CD14-positive monocyte (primary cell): ENCODE results near the gene RGL1. TPM values are rescaled to one million over a fixed set of nuclear protein-coding genes. Genes with fewer than 3 reads are reported as not detected.

ENCODE experiments used
- DNase-seq, 3 donors: peaks; one replicate each; pipeline ENCODE4 v3.0.0-alpha.2; 2011 to 2022
- H2AFZ ChIP-seq: 2 replicates; pipeline ENCODE4 v1.6.0; 2012; ENCODE audit warnings: mild to moderate bottlenecking, low read depth, low read length, inconsistent platforms; ENCODE audit not compliant: insufficient read depth, poor library complexity, severe bottlenecking
- H3K27ac ChIP-seq, 2 donors: 1 replicate in 1 of 2; 2 replicates in 1 of 2; pipeline ENCODE4 v1.5.1; 2012 to 2013; ENCODE audit warnings: low read length in 2 of 2, control low read depth in 1 of 2, inconsistent platforms in 1 of 2, low read depth in 1 of 2, mild to moderate bottlenecking in 1 of 2
- H3K27me3 ChIP-seq, 2 donors: one replicate each; pipeline versions ENCODE4 v1.6.0 to v1.6.1; 2011 to 2013; ENCODE audit warnings: low read length in 2 of 2; ENCODE audit not compliant: control insufficient read depth in 2 of 2, insufficient read depth in 2 of 2
- H3K36me3 ChIP-seq, 2 donors: replicated peaks in 1 of 2; 1 replicate in 1 of 2; 2 replicates in 1 of 2; pipeline versions ENCODE4 v1.5.1 to v1.6.1; 2012 to 2013; ENCODE audit warnings: low read length in 2 of 2, control low read depth in 1 of 2, inconsistent platforms in 1 of 2, mild to moderate bottlenecking in 1 of 2; ENCODE audit not compliant: insufficient read depth in 2 of 2, control insufficient read depth in 1 of 2
- H3K4me1 ChIP-seq, 2 donors: 1 replicate in 1 of 2; 2 replicates in 1 of 2; pipeline versions ENCODE4 v1.5.1 to v1.6.1; 2012 to 2013; ENCODE audit warnings: low read length in 2 of 2, control low read depth in 1 of 2, inconsistent platforms in 1 of 2, mild to moderate bottlenecking in 1 of 2, moderate library complexity in 1 of 2; ENCODE audit not compliant: insufficient read depth in 2 of 2, control insufficient read depth in 1 of 2
- H3K4me2 ChIP-seq: replicated peaks from 2 replicates; pipeline ENCODE3; 2012; ENCODE audit warnings: low read length, moderate library complexity, mild to moderate bottlenecking; ENCODE audit not compliant: poor library complexity, severe bottlenecking; ENCODE audit errors: extremely low read depth
- H3K4me3 ChIP-seq, 3 experiments: fragments of 200-600 bp in 1 of 3; sonication (generic) in 1 of 3; replicated peaks in 1 of 3; 1 replicate in 2 of 3; 2 replicates in 1 of 3; pipeline ENCODE4 v1.5.1; 2011 to 2013; ENCODE audit warnings: low read length in 3 of 3, mild to moderate bottlenecking in 3 of 3, control low read depth in 2 of 3, low read depth in 2 of 3, inconsistent platforms in 1 of 3, moderate library complexity in 1 of 3
- H3K79me2 ChIP-seq: 2 replicates; pipeline ENCODE4 v1.6.0; 2012; ENCODE audit warnings: mild to moderate bottlenecking, control low read depth, inconsistent platforms, low read length, moderate library complexity; ENCODE audit not compliant: insufficient read depth
- H3K9ac ChIP-seq: 2 replicates; pipeline ENCODE4 v1.6.0; 2017; ENCODE audit warnings: low read length, mild to moderate bottlenecking; ENCODE audit not compliant: insufficient read depth, poor library complexity, severe bottlenecking
- H3K9me3 ChIP-seq, 2 donors: replicated peaks in 1 of 2; 1 replicate in 1 of 2; 2 replicates in 1 of 2; pipeline versions ENCODE4 v1.5.1 to v1.6.1; 2012 to 2013; ENCODE audit warnings: low read length in 2 of 2, control low read depth in 1 of 2; ENCODE audit not compliant: control insufficient read depth in 1 of 2, insufficient read depth in 1 of 2
- H4K20me1 ChIP-seq: 2 replicates; pipeline ENCODE4 v1.6.0; 2012; ENCODE audit warnings: mild to moderate bottlenecking, low read length, control low read depth, moderate library complexity; ENCODE audit not compliant: insufficient read depth
- H3K27ac Mint-ChIP-seq, 7 donors: one replicate each; pipeline ENCODE4 v1.8.0; 2020; ENCODE audit warnings: mild to moderate bottlenecking in 7 of 7, mixed read lengths in 7 of 7, moderate library complexity in 6 of 7, inconsistent platforms in 2 of 7
- H3K27me3 Mint-ChIP-seq, 3 donors: one replicate each; pipeline ENCODE4 v1.8.0; 2021 to 2022; ENCODE audit warnings: low read depth in 3 of 3, mild to moderate bottlenecking in 3 of 3, mixed read lengths in 3 of 3, moderate library complexity in 3 of 3, inconsistent platforms in 1 of 3
- H3K36me3 Mint-ChIP-seq, 2 donors: one replicate each; pipeline ENCODE4 v1.8.0; 2020; ENCODE audit warnings: mixed read lengths in 2 of 2, inconsistent platforms in 1 of 2, mild to moderate bottlenecking in 1 of 2
- H3K4me1 Mint-ChIP-seq: one replicate; pipeline ENCODE4 v1.8.0; 2020; ENCODE audit warnings: mild to moderate bottlenecking, mixed read lengths
- H3K4me3 Mint-ChIP-seq, 2 donors: one replicate each; pipeline ENCODE4 v1.8.0; 2020; ENCODE audit warnings: mild to moderate bottlenecking in 2 of 2, mixed read lengths in 2 of 2, moderate library complexity in 1 of 2
- H3K9me3 Mint-ChIP-seq, 7 donors: one replicate each; pipeline ENCODE4 v1.8.0; 2020 to 2022; ENCODE audit warnings: mixed read lengths in 7 of 7, mild to moderate bottlenecking in 6 of 7, moderate library complexity in 6 of 7, inconsistent platforms in 2 of 7
- CTCF ChIP-seq: fragments of 200-600 bp; IDR thresholded peaks from one replicate; pipeline ENCODE4 v1.8.0; 2022; ENCODE audit warnings: antibody characterized with exemption, mild to moderate bottlenecking
- WGBS: methylation state at CpG from one replicate; pipeline ENCODE4 v1.1.5; 2013; ENCODE audit warnings: missing lambda C conversion rate; ENCODE audit not compliant: insufficient coverage; 5-methylcytosine and 5-hydroxymethylcytosine counted together
- intact Hi-C, 2 donors: fragments of 100-400 bp; cut with micrococcal nuclease; formaldehyde crosslinking; loops; one replicate each; pipeline versions ENCODE4 v1.15.0 to v1.15.1; 2023
- polyA plus RNA-seq, 3 donors: library from polyadenylated mRNA; depleted of rRNA in 1 of 3; unstranded in 2 of 3; stranded (reverse) in 1 of 3; fragments of 300-500 nt in 2 of 3; fragments of >200 nt in 1 of 3; fragmentation: Illumina TruSeq in 2 of 3; gene quantifications; 1 replicate in 2 of 3; 2 replicates in 1 of 3; pipeline ENCODE4 v1.2.3, GENCODE V29; 2012 to 2021

Gene RGL1
- polyA plus RNA-seq, 3 donors: 1.2 to 3.3 (median 2.0) TPM

GRCh38 chr1:183816110-183816509 lies 11.2 kb downstream of the RGL1 start:
- no peak overlapping the region for H3K4me3 ChIP-seq
- DNase-seq: no peak
- no peaks in the 10 kb centered on the region for H3K27me3 ChIP-seq
- Mint-ChIP-seq H3K9me3 (peaks cover 0 to 2% (median 0%) of the 10 kb centered on the region in 7 donors), H3K4me1 (peaks cover 21% of the 10 kb centered on the region), H3K4me3 (no peak overlapping the region), H3K27me3 (peaks cover 1 to 2% (median 2%) of the 10 kb centered on the region in 3 donors), H3K36me3 (peaks cover 0 to 2% of the 10 kb centered on the region in 2 donors), H3K27ac (no peak overlapping the region)
- H3K9me3 ChIP-seq: no peaks in the 10 kb centered on the region
- no peaks in the 10 kb centered on the region for H3K79me2 ChIP-seq
- no peak overlapping the region for H3K27ac ChIP-seq
- H4K20me1 ChIP-seq: no peaks in the 10 kb centered on the region
- H3K36me3 ChIP-seq: no peaks in the 10 kb centered on the region
- peaks cover 11 to 14% of the 10 kb centered on the region in 2 donors for H3K4me1 ChIP-seq
- intact Hi-C loops: no loop called here
- WGBS: no CpG with 5 or more reads among the region's 3 CpGs
- no peak for TF ChIP-seq CTCF
- no peak overlapping the region for H3K4me2 ChIP-seq
- H2AFZ ChIP-seq: no peak overlapping the region
- H3K9ac ChIP-seq: no peak overlapping the region

- Histone ChIP-seq H3K9me3 (no peaks in the 10 kb centered on the region), H3K4me1 (peaks cover 11 to 14% of the 10 kb centered on the region in 2 donors), H3K27ac (no peak overlapping the region), H3K4me3 (no peak overlapping the region), H3K27me3 (no peaks in the 10 kb centered on the region), H3K4me2 (peak overlapping the region; percentile 11), H3K9ac (no peak overlapping the region), H3K79me2 (no peaks in the 10 kb centered on the region), H4K20me1 (no peaks in the 10 kb centered on the region), H2AFZ (no peak overlapping the region), H3K36me3 (no peaks in the 10 kb centered on the region)
- H3K4me3 Mint-ChIP-seq: peak overlapping the region in 1 of 2 donors; percentile 62
- peak overlapping the region in 2 of 7 donors; percentile 1 to 54 for H3K27ac Mint-ChIP-seq
- 100% methylated on average over 2 of the region's 5 CpGs for WGBS
- DNase-seq: no peak
- TF ChIP-seq CTCF: no peak
- peaks cover 0 to 2% (median 0%) of the 10 kb centered on the region in 7 donors for H3K9me3 Mint-ChIP-seq
- no peaks in the 10 kb centered on the region for H3K36me3 Mint-ChIP-seq
- H3K4me1 Mint-ChIP-seq: peaks cover 21% of the 10 kb centered on the region
- intact Hi-C loops: no loop called here
- H3K27me3 Mint-ChIP-seq: peaks cover 0 to 2% (median 1%) of the 10 kb centered on the region in 3 donors
Measured at GRCh38 chr1:183817576-183818288, 12.8 kb downstream of the RGL1 start.
